GF-D8 (cell line): ENCODE results near the gene AFAP1.

Experiments
- DNase-seq: peaks from one replicate; lab custom pipeline; 2025; lab: John Stamatoyannopoulos, UW

Gene AFAP1

GRCh38 chr4:7802093-7802726, 137.5 kb downstream of the AFAP1 start:
- DNase-seq: peak; percentile 5

GRCh38 chr4:7801641-7802040, 138.0 kb downstream of the AFAP1 start:
- no peak for DNase-seq

- no peak for DNase-seq
Observed at GRCh38 chr4:7801001-7801400, 138.7 kb downstream of the AFAP1 start.

GRCh38 chr4:7800410-7800809, 139.3 kb downstream of the AFAP1 start:
- DNase-seq: no peak

DNA sequence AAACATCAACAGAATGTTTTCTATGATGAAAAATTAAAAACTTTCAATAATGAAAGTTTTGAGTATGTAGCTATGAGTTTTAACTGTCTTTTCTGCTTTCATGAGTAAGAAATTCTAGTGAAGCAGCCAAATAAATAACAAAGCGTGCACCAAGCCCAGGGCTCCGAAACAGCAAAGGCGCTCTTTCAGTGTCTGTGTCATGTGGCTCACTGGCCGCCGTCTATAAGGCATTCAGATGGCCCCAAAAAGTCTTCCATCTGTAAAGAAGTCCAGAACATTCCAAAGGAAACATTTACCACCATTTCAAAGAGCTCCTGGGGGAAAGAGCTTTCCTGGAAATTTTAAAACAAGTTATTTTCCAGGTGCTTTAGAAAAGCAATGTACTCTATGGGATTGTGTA, 139.9 kb downstream of the AFAP1 start:
- DNase-seq: no peak

- no peak for DNase-seq
Observed at GRCh38 chr4:7799306-7799705, 140.4 kb downstream of the AFAP1 start.

GRCh38 chr4:7798178-7798995, 141.3 kb downstream of the AFAP1 start:
- DNase-seq: no peak

- no peak for DNase-seq
Observed at GRCh38 chr4:7797330-7797729, 142.3 kb downstream of the AFAP1 start.

DNA sequence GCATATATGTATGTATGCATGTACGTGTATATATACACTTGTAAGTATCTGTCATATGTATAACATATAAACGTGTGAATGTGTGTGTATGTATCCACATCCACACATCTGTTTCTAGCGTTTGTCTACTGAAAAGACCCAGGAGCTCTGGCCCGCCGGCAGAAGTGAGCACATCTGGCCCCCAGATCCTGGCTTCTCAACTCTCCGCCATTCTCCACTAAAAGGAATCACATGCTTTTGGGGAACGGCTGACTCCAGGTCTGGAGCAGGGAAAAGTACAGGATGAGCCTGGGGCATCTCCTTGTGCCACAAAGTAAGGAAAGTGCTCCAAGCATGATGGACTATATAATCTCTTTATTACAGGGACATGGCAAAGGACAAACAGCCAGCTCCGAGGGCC, 143.7 kb downstream of the AFAP1 start:
- DNase-seq: no peak

- no peak for DNase-seq
Observed at GRCh38 chr4:7793186-7793585, 146.5 kb downstream of the AFAP1 start.

GRCh38 chr4:7792616-7793015, 147.0 kb downstream of the AFAP1 start:
- no peak for DNase-seq

DNA sequence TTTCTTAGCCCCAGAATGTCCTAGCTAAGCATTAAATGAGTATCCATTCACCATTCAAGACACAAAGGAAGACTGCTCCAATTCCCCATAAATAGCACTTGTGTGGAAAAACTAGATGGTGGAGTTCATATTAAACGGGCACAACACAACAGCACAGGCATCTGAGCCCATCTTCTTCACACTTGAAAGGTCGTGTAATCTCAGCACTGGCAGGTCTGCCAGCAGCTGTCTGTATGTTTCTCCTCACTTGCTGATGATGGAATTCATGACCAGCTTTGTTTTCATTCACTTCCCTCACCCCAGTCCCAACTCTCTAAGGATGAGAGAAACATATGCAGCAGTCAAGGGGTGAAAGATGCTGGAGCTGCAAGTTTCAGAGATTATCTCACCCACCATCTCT, 148.7 kb downstream of the AFAP1 start:
- DNase-seq: no peak

DNA sequence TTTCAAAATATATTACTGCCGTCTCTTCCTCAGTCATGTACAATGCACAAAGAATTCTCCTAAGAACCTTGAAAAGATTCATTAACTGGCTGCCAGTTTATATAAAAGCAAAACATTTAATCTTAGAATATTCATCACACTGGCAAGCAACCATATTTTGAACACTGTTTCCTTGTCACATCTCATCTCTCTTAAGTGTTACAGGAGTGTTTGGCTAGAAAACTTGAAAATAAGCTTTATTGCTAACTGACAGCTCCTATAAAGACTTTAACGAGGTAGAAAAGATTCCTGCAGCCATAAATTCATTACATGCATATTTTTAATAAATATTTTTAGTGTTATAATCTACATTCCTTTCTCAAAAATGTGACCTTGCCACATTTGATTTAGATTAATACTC, 149.6 kb downstream of the AFAP1 start:
- no peak for DNase-seq

DNA sequence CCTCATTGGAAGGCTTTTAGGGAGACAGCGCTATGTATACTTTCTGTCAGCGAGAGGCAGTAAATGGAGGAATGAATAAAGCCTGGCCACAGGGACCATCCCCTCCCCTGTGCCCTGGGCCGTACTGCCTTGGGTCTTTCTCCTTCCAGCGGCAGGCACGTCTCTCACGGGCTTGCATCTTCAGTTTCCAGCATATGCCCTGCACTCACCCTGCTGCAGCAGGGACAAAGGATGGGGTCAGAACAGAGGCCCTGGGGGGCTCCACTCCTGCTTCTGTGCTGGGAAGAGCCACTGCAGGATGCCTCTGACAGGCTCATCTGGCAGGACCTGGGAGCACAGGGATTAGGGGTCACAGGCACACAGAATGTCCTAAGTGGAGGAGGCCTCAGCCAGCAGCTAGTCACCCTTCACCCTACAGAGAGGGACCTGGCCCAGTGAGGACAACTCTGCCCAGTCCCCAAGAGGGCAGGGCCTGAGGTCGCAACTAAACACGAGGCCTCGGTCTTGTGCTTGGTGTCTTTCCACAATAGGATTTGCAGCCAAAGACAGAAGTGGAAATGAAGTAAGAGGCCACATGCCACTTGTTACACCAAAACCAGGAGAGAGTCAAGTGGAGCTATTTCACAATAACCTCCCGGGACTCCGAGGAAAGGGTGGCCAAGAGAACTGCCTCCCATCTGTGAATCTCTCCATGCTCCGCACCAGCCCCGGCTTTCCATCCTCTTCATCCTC, 150.8 kb downstream of the AFAP1 start:
- DNase-seq: no peak

DNA sequence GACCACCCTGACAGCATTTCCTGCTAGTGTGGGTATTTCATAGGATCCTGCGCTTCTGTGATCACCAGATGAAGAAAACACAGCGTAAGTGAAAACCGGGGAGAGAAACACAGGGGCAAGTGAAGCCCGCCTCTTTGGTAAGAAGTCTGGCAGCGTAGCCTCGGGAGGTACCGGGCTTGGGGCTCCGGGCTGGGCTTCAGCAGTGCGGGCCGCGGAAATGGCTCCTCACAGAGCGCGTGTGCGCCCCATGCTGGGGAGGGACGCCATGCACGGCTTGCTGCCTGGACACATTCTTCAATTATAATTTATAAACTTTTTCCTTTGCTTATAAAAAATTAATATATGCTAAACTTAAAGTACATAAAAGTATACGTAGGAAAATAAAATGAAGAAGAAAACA, 151.5 kb downstream of the AFAP1 start:
- no peak for DNase-seq

DNA sequence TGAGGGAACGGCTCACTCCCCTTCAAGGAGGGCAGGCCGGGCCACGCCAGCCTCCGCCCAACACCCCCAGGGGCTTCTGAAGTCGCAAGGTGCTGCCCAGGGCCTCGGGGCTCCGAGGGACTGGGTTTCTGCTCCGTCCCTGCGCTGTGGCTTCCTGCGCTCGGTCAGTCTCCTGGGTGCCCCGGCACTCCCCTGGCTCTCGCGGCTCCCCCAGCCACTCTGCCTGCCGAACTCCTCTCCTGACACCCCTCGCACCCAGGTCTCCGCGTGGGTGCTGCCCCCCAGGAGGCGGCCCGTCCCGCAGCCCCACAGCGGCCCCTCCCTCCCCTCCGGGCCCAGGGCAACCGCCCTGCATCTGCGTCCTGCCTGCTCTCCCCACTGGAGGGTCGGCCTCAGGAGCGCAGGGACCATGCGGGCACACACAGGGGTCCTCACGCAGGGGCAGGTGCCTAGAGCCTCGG, 151.9 kb downstream of the AFAP1 start:
- no peak for DNase-seq

DNA sequence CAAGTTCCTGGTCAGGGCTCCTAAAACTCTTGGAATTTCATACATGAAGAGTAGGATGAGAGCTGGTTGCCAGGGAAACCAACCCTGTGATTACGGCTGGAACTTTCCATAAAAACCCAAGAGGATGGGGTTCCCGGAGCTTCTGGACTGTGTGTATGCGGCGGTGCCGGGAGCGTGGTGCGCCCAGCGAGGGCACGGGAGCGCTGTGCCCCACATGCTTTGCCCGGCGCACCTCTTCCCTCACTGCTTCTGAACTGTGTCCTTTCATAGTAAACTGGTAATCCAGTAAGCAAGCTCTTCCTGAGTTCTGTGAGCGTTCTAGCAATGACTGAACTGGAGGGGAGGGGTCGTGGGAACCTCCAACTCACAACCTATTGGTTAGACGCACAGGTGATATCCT, 152.6 kb downstream of the AFAP1 start:
- no peak for DNase-seq

- no peak for DNase-seq
Observed at GRCh38 chr4:7786517-7786916, 153.1 kb downstream of the AFAP1 start.

DNA sequence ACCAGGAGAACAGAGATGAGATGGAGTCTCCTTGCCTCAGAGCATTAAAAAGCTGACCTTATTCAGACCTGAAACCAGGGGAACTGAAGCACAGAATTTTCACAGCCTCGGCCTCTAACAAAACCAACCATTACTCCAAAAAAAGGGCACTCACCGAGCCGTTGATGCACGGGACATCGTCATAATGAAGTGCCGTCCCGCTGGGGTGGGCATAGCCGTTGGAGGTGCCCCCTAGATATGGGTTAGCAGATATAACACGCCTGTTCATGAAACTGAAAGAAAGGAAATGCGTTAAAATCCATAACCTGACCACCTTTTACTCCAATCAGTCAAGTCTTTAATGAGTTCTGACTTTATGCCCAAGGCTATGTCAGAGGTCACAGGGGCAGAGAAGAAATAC, 153.6 kb downstream of the AFAP1 start:
- no peak for DNase-seq

DNA sequence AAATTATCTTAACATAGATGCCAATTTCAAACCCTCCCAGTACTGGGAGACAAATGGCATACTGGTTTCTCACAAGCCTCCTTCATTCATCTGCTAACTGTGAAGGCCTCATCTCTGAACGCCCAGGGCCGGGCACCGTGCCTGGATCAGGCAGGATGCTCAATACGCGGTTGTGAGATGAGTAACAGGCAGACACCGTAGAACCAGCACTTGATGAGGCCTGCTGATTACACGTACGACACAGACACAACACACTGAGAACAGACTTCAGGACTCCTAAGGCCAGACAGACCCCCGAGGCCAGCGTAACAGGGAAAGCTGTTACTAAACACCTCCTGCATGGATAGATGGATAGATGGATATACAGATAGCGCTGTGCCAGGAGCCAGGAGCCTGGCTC, 154.6 kb downstream of the AFAP1 start:
- no peak for DNase-seq

DNA sequence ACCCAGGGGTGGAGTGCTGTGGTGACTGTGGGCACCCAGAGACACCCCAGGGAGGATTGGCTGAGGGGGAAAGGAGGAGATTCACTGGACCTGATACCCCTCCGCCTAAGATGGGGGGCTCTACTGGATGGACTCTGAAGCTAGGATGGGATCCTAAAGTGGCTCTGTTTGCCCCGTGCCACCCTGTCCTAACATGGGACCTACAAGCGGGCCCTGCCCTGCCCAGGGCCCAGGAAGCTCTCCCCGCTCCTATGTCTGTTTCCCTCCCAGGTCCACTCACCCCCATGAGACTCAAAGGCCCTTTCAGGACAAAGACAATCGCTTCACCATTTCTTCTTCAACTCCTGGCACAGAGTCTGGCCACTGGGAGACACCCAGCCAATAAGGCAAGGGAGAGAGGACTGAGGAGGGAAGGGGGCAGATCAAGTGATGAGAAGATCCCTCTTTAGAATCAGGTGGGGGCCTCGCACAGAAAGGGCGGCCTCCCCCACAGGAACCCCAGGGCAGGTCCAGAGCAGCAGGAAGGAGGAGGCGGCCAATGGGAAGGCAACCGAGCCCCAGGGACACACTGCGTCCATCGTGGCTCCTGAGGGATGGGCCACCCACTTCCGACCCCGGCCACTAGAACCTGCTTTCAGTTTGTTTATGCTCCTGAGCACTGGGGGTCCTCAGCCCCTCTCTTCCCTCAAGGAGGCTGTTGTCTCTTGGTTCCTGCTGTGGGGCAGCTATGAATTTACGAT, 155.4 kb downstream of the AFAP1 start:
- DNase-seq: no peak

GRCh38 chr4:7783541-7783940, 156.1 kb downstream of the AFAP1 start:
- no peak for DNase-seq
